GM18909 (cell line): ENCODE measurements around the gene C17orf113.
"Not testable (repeated sequence)": the region's sequence is repeated elsewhere in the genome, so short reads cannot be mapped to it uniquely, and the experiment has no call there.

ENCODE experiments used
- ATAC-seq: cut with Tn5 transposase; IDR thresholded peaks from one replicate; pipeline ENCODE4 v1.9.1; 2021; ENCODE audit warnings: mild to moderate bottlenecking; ENCODE audit not compliant: unreplicated experiment, poor library complexity

The C17orf113 gene

DNA sequence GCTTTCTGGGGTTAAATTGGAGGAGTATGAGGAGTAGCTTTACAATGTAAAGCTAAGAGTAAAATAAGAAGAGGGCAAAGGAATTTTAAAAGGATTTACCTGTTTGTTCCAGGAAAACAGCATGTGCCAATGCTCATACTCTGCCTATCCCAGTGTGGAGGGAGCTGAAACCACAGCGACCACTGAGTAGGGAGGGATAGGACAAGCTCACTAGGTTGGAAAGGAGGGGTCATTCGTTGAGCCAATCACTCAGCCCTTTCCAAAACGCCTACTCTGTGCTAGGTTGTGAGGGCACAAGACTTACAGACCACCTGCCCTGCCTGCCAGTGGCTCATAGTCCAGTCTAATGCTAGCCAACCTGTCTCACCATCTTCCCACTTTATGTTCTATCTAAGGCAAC lies 32.1 kb downstream of the C17orf113 start:
- ATAC-seq = no peak

DNA sequence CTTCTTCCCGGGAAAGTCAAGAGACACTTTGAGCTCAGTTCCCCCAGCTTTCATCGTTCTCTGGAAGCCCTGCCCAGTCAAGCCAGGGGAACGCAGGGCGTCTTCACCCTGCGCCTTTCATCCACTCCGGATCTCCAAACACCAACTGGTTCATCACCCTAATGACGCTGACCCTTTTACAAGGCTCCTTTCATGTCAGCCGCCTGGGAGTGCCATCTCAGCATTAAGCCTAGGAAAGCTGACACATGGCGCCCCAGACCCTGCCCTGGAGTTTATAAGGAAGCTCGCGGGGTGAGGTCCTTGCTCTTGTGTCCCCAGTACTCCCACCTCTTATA lies 32.6 kb downstream of the C17orf113 start:
- ATAC-seq = peak; percentile 11

DNA sequence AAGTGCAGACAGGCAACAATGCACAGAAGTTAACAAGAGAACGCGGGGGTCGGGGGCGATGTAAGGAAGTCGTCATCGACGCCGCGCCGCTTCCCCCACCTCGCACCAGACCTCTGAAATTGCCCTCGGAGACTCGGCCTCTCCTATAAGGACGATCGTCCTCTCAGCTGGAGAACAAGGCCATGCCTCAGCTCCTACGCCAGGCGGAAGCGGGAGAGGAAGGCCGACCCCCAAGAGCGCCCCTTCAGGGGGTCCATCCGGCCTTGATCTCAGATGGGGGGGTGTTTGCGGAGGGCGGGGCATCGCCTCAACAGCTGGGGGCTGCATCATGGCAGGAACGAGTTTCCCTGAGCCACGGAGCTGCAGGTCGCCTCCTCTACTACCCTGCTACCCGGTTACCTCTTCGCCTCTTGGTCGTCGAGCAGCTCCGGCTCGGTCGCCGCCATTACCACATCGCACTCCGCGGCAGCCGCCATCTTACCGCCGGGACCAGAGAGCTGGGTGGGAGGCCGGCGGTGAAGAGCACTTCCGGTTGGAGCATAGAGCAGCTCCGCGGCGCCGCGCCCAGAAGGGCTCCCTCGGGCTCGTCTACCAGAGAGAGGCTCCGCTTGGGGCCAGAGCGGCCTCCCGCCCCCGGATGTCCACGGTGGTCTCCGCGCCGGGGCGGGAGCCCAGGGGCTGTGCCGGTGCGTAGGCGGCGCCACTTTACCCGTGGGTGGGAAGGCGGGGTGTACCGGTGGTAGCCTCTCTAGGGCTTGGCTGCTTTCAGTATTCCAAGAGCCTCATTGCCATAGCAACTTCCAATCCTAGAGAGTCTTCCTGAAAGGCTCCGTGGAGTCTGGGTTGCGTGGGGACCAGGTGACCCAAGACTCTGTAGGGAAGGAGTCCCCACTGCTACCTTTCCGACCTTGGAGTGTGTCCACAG lies 33.2 kb downstream of the C17orf113 start, which contains the start of gene DNAJC7:
DNAJC7 (minus strand) TSS at position 499 of the 925 bp plus-strand sequence; CDS start at position 476, 23 bp downstream.
- peak; percentile 79 for ATAC-seq

DNA sequence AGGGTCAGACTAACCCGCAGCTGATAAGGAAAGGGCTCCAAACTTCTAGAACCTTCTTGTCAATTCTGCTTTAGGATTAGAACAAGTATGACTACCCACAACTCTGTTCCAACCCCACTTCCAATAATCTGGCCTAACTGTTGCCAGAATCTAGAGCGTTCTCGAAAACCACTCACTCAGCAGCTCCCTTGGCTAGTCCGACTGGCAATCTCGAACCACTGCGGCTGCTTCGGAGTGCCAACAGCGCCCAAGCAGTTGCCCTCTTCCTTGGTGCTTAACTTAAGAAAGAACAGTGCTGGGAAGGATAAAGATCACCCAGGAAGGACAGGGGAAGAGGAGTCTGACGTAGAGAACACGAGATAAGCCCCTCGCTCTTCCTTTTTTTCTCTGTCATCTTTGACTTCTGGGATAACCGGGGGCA lies 34.0 kb downstream of the C17orf113 start:
- no peak for ATAC-seq

DNA sequence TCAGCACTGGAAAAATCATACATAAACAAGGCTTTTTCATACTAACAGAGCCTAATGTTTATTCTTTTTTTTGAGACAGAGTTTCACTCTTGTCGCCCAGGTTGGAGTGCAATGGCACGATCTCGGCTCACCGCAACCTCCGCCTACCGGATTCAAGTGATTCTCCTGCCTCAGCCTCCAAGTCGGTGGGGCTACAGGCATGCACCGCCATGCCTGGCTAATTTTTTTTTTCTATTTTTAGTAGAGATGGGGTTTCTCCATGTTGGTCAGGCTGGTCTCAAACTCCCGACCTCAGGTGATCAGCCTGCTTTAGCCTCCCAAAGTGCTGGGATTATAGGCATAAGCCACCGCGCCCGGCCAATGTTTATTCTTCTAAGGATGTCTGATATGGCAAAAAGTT lies 36.7 kb downstream of the C17orf113 start:
- ATAC-seq = not testable (repeated sequence)

DNA sequence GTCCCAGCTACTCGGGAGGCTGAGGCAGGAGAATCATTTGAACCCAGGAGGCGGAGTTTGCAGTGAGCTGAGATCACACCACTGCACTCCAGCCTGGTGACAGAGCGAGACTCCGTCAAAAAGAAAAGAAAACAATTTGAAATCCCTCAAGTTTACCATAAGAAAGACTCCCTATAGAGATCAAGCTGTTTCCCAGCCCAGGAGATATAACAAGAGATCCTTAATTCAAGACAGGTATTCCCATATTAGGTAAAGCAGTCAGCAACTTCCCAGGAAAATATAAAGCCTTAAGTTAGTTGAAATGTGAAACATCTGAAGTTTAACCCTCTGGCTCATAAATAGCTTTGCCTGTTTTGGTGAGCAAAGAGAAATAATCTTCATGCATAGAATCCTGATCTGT lies 38.0 kb downstream of the C17orf113 start:
- not testable (repeated sequence) for ATAC-seq

DNA sequence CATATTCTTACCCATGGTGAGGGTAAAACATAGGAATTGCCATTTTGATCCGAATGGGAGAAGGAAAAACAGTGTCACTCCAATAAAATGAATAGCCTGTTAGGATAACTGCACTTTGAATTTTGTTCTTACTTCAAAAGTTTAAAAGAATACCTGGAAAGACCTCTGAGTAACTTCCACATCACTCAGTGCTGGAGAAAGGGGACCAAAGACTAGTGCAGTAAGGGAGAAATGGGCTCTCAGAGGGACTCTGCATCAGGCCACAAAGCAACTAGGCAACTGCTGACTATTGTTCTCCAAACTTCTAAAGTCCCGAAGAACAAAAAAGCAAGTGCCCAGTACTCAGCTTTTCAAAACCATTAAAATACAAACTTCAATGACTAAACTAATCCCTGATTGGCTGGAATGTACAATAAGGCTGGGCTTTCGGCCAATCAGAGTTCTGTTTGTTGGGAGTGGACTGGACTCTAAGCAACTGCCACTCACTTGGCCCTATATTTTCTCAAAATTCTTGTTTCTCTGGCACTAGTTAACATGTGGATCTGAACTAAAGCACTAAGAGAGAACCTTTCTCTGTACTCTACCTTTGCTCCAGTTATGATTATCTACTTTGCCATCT lies 39.4 kb downstream of the C17orf113 start:
- ATAC-seq = no peak

DNA sequence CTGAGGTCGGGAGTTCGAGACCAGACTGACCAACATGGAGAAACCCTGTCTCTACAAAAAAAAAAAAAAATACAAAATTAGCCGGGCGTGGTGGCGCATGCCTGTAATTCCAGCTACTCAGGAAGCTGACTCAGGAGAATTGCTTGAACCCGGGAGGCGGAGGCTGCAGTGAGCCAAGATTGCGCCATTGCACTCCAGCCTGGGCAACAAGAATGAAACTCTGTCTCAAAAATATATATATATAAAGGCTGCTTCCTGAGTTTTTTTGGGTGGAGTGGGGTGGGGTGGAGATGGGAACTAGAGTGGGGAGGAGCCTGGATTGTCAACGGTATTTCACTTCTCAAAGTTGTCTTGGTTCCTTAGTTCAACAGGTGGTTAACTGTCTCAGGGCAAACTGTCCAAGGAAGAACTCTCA lies 40.1 kb downstream of the C17orf113 start:
- ATAC-seq = not testable (repeated sequence)

DNA sequence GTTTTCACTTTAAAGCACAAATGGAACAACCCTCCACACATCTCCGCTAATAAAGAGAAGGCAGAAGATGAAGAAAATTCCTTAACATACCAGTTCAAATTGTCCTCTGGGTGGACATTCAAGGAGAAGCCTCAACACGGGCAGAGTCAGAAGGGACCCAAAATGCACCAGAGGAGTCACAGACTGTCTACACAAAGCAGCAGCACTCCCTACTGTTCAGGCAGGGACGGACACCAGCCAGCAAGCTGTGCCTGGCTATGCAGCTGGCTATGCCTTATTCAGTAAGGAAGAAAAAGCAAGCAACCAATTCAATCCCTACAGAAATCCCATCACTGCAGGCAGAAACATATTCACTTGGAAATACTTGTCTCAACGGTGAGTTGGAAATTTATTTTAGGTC lies 41.2 kb downstream of the C17orf113 start:
- no peak for ATAC-seq

DNA sequence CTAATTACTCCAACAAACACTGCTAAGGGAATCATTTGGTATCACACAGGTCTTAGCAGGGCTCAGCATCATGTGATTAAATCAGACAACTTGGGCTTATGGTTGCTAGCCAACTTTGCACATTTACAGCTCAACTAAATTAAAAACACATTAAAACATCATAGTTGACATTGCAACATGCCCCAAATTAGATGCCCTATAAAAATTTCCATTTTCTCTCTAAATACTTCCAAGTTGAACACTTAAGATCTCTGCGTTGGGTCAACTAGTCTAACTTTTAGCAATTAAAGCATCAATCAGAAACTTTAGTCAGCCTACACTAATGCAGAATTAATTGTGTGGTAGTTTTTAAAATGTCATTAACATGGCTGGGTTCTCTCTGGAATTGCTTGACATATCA lies 45.2 kb downstream of the C17orf113 start:
- no peak for ATAC-seq

DNA sequence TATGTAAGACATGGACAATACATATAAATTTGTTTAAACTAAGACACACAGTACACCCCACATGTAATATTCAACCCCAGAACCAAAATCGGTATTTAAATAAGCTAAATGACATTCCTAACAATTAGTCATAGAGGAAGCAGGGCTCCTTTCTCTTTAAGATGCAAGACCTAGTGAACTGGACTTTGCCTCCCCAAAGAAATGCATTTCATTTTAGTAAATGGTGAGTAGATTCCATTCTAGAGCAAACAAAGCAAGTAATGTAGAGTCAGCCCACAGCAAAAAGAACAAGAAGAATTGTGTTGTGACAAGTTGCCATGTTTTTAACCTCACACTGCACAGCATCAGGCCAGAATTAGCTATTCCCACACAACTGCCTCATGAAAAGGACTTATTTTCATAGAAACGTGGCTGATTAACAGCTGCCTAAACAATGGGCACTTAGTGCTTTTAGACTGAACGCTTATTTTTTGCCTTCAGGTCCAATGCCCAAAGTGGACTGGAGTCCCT lies 47.6 kb downstream of the C17orf113 start:
- ATAC-seq = no peak

DNA sequence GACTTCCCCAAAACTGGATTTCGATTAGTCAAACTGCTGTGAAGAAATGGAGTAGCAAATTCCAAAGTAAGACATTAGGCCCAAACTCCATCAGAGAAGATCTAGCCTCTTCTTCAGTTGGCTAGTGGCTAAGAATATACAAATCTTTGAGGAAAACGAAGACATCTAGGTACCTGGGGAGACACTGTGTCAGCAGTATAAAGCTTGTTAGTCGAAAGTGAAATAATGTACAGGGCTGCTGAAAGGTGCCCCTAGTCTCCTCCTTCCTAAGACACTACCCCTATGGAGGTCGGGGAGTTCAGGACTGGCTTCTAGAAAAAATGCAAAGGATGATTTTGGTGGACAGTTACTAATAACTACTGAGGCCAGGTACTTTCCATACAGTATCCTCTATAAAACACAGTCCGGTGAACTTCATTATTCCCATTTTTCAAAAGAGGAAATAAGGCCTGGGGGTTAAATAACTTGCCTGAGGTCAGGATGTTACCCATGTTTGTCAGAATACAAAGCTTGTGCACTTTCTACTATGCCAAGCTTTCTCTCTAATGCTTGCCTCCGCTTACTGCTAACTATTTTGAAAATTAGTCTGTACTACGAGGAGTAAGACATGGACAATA lies 48.1 kb downstream of the C17orf113 start:
- ATAC-seq = no peak

DNA sequence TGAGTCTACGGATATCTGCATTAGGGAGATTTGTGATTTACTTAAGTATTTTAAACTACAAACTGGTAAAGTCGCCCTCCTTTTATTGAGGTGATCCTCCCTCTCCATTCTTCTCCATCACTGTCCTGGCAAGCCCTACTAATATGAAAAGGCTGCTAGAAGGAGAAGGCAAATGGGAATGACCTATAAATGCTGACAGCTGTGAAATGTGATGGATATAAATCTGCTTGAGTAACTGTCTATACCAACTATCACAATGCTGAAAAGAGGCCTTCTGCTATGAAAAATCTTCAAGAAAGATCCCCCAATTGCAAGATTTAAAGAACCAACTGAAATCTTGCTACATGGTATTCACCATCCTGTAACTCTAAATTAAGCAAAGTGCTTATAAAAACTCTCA lies 48.7 kb downstream of the C17orf113 start:
- no peak for ATAC-seq

DNA sequence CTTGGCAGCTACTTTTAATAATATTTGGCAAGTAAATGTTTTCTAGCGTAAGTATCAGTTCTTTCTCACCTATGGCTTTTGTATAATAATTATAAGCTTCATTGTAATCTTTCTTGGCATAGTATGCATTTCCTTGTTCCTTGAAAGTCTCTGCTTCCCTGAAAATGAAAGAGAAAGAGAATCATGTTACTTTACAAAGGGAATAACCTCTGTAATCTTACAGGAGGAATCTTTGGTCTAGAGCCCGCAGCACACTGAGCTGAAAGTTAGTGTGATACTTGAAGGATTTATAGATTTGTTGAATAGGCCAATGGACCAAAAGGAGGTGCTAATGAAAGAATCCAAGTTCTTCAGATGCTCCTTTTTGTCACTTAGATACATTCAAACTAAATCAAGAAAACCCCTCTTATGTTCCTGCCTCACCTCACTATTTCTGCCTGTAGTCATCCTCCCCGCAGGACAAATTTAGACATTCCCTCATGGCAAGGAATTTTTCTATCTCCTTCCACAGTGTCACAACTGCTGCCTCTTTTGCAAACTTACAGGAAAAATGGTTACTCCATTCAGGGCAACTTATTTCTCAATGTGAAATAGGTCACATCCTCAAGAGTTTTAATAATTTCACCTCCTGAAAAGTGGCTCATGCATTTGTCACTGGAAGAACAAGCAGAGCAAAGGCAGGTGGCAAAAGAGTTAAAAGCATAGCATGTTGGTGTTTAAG lies 49.8 kb downstream of the C17orf113 start:
- no peak for ATAC-seq

DNA sequence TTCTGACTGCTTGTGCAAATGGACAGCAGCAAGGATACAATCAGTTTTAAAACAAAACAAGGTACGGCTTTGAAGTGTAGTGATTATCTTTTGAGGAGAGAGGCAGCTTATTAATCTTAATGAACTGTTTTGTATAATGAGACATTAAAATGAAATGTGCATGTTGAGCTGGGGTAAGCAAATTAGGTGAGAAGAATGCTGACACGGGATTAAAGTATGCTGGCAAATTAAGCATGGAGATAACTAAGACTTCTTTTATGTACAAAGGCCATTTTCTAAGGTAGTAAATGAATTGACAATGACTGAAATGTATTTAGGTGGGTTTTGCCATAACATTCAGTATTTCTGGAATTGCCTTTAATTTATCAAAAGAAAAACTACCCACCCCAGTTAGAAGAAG lies 51.9 kb downstream of the C17orf113 start:
- ATAC-seq = no peak

DNA sequence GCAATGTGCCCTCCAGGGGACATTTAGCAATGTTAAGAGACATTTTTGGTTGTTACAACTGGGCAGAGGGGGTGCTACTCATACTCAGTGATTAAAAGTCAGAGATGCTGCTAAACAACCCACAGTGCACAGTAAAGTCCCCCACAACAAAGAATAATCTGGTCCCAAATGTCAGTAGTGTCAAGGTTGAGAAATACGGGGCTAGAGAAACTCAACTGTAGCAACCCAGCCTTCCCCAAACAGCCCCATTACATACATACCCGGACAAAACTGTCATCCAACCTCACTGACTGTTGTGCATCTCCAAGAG lies 53.6 kb downstream of the C17orf113 start:
- ATAC-seq = no peak

DNA sequence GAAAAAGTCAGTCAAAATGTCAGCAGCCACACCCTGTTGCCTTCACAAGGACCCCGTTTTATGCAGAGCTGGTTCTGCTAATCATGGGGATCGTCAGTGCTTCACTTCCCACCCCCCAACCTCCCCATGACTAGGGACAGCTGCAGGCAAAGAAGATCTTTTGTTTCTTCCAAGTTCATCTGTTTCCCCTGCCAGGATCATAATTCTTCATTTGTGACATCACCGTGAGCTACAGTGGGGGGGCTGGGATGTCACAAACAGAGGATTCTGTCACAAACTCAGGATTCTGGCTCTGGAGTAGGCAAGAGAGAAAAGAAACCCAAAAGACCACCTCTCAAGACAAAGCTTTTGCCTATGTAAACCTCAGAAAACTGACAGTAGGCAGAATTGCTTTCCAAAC lies 57.8 kb downstream of the C17orf113 start:
- no peak for ATAC-seq

DNA sequence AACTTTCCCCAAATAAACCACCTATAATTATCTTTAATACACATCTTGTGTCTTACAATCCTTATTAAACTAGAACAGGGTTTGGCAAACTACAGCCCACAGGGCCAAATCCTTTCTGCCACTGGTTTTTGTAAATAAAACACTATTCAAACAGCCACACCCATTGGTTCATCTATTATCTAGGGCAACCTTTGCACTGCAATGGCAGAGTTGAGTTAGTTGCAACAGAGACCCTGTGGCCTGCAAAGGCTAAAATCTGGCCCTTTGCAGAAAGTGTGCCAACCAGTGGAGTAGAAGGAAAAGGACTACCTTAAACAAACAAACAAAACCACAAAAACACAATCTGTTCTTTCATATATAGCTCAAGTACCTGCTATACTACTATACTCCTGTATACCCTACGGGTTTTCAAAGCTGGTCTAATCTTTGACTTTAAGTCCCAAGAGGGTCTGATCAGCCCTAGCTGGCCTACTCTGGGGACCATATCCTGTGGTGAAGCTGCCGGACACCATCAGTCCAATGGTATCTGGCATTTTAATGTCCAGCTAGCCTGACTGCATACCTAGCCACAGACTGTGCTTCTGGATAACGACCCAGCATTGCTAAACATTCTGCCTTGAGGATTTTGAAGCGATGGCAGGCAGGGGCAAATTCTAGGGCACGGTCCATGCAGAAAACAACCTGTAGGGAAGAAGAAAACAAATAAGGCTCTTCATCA lies 60.5 kb downstream of the C17orf113 start:
- no peak for ATAC-seq

DNA sequence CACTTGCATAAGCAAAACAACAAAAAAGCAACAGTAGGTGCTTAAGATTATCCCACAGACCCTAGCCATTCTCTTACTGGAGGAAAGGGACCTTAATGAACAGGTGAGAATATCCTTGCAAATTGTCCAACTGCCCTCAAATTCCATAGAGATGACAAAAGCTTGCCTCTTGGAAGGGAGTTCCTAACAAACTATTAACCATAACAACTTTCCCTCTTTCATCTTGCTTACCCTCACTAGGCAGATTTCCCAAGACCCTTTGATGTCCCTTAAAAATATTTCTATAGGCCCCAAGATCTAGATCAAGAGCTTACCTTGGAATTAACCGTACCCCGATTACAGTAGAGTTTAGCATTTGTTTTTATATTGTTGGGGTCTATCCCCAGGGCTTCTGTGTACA lies 62.0 kb downstream of the C17orf113 start:
- ATAC-seq = no peak
